Stimulated activated CD4-positive, alpha-beta T cell treated with anti-CD3 and anti-CD28 coated beads, Interleukin-1b, Interleukin-23, amount 100 ng/mL, for 48 hours (primary cell): Measurements from ENCODE around the gene VWA5A.
"Not testable (repeated sequence)": the region's sequence is repeated elsewhere in the genome, so short reads cannot be mapped to it uniquely, and the experiment has no call there.

Source experiments
- DNase-seq: peaks from one replicate; pipeline ENCODE4 v3.0.0-alpha.2; 2020

Gene VWA5A

DNA sequence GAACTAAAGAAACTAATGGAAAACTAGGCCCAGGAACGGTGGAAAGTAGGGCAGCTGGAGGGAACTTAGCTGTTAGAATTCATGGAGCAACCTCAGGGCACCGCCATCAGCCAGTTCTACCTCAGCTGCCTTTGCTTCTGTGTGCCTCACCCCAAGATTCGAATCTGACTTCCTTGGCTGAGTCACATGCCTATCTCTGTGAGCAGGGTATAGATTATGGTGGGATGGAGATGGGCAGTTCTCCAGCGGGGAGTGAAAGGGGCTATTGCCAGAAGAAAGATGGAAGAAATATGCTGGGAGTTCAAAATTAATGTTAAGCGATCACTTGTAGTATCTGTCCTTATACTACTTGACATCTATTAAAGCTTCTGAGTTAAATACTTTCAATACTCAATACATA, 18.9 kb upstream of the VWA5A start:
- DNase-seq: no peak

DNA sequence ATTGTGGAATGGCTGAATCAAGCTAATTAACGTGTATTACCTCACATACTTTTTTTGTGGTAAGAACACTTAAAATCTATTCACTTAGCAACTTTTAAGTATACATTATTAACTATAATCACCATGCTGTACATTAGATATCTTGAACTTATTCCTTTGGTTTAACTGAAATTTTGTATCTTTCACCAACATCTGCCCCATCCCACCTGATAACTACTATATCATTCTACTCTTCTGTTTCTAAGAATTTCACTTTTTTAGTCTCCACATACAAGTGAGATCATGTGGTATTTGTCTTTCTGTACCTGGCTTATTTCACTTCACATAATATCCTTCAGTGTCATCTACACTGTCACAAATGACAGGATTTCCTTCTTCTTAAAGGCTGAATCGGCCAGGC, 17.1 kb upstream of the VWA5A start:
- no peak for DNase-seq

DNA sequence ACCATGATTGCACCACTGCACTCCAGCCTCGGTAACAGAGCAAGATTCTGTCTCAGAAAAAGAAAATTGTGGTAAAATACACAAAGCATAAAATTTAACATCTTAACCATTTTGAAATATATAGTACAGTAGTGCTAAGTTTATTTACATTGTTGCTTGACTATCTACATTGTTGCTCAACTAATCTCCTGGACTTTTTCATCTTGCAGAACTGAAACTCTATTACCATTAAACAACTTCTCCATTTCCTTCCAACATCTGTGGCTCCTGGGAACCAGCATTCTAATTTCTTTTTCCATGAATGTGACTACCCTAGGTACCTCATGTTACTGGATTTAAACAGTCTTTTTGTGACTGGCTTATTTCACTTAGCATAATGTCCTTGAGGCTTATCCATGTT, 13.5 kb upstream of the VWA5A start:
- DNase-seq: no peak

DNA sequence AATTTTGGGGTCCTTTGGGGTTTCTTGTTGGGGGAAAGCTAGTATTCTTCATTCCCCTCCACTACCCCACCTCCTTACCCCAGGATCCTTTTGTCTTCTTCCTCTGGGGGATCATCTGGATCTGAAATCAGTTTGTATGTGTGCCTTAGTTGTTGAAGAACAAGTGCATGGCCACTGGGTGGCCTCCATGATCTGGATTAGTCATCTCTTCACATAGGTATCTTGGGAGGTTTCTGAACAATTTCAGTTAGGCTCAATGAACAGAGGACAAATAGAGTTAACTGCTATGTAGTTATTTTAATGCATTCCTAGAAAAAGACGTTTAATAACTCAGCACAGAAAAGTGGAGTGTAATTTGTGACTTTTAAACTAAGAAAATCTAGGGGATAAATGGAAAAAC, 7.1 kb upstream of the VWA5A start:
- DNase-seq: no peak

DNA sequence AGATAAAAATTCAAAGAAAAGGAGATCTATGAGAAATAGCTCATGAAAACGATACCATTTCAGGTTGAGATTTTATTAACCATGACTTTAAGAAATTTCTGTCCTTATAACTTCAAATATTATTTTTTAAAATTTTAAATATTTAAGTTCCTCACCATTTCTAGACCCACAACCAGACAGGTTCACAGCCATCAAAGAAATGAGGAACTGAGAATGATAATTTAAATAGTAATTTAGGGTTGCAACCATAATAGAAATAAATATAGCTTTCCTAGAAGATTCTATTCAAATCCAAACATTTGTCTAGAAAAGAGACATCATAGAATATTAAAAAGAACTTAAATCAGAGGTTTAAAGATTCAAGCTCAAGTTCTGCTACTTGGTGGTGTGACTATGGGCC, 5.9 kb upstream of the VWA5A start:
- DNase-seq: no peak

DNA sequence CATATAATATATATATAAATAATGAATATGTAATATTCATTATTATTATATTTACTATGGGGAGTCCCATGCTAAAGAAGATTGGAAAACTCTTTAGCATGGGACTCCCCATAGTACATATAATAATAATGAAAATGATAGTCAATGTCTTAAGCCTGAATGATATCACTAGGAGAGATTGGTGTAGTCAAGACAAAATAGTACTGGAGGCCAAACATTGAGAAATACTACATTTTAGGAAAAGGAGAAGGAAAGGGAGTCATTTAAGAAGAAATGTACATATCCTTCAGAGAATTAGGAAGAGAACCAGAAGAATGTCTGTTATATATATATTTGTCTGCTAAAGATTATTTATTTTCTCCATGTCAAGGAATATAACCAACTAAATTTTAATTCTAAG, 5.0 kb upstream of the VWA5A start:
- DNase-seq: no peak

DNA sequence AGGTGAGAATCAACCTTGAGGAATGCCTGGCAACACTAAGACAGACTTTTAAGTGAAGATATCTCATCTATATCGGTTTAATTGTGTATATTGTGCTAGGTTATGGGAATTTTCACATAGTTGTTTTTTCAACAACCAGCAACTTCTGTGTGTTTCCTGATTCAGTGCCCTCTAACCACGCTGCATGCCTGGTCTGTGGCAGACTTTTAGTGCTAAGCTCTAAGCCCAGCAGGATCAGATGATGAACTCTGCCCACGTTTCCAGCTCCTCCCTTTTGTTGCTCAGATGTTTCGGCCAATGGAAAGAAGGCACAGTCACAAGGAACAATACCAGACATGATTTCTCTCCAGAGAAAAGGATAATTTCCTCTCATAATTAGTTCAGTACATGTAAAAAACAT, 1.4 kb upstream of the VWA5A start:
- DNase-seq: no peak

DNA sequence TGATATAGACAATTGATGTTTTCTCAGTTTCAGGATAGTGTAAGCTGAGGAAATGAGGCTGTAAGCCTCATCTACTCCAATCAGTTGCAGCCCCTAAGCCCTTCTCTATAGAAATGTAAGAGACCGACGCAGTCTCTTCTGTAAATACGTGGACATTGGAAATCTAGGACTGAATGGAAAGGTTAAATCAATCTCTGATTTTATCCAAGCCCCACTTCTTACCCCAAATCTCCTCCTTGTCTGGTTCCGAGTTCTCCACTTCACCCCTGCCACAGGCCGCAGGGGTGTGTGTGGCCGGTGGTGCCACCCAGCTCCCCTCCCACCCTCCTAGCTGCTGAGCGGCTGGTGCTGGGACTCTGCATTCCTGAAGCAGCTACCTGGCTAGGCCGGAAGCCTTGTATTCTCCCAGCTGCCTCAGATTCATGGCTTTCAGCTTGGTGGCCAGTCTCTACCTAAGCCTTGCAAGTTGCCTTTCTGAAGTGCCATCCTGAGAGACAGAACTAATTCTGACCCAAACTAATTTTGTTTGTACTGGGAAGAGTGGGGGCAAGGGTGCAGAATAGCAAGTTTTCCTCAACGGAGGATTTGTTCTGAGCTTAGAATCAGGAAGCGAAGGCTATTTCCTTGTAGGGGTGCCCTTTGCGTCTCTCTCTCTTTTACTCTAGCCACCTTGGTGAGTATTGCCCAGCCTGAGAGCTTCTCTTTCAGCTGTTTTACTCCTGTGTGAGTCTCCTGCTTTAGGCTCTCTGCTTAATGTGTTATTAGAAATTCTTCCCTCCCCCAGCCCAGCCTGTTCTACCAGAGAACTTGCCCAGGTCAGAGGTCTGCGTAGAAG, 749 bp downstream of the VWA5A start:
- no peak for DNase-seq

GRCh38 chr11:124119103-124119502, 3.9 kb downstream of the VWA5A start:
- no peak for DNase-seq

- DNase-seq: no peak
Observed at GRCh38 chr11:124120891-124121290, 5.6 kb downstream of the VWA5A start.

GRCh38 chr11:124122123-124122522, 6.9 kb downstream of the VWA5A start:
- no peak for DNase-seq

DNA sequence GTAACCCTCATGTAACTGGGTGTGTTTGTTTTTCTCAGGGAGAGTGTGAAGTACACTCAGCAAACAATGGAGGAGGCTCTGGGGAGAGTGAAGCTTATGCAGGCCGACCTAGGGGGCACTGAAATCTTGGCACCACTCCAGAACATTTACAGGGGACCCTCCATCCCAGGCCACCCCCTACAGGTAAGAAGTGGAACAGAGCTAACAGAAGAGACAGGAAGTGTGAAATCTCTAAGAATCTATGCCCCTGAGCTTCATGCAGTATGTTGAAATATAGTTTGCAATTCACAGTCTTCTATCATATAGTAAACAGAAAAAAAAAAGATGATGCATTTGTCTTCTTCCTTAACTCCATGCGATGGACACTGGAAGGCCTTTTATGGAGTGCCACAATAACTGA, 8.4 kb downstream of the VWA5A start:
- no peak for DNase-seq

DNA sequence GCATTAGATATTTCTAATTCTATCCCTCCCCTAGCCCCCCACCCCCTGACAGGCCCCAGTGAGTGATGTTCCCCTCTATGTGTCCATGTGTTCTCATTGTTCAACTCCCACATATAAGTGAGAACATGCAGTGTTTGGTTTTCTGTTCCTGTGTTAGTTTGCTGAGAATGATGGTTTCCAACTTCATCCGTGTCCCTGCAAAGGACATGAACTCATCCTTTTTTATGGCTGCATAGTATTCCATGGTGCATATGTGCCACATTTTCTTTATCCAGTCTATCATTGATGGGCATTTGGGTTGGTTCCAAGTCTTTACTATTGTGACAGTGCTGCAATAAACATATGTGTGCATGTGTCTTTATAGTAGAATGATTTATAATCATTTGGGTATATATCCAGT, 11.9 kb downstream of the VWA5A start:
- DNase-seq: not testable (repeated sequence)

GRCh38 chr11:124143034-124143433, 27.8 kb downstream of the VWA5A start:
- DNase-seq: no peak

DNA sequence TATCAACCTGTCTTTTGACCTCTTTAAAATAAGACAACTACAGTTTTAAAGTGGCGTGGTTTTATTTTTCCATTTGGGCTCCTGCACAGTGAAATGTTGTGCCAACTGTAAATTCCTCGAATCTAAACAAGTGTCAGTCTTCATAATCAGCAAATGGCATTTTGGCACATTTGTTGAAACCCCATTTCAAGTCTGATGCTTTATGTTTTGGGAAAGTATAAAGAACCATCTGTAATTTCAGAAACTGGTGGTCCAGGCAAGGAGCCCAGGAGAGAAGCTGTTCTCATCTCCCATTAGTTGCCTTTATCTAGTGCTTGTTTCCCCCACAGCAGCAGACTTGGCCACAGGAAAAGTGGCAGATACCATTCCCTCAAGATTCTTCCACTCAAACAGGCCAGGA, 32.7 kb downstream of the VWA5A start:
- DNase-seq: no peak

GRCh38 chr11:124150684-124151083, 35.4 kb downstream of the VWA5A start:
- DNase-seq: no peak

DNA sequence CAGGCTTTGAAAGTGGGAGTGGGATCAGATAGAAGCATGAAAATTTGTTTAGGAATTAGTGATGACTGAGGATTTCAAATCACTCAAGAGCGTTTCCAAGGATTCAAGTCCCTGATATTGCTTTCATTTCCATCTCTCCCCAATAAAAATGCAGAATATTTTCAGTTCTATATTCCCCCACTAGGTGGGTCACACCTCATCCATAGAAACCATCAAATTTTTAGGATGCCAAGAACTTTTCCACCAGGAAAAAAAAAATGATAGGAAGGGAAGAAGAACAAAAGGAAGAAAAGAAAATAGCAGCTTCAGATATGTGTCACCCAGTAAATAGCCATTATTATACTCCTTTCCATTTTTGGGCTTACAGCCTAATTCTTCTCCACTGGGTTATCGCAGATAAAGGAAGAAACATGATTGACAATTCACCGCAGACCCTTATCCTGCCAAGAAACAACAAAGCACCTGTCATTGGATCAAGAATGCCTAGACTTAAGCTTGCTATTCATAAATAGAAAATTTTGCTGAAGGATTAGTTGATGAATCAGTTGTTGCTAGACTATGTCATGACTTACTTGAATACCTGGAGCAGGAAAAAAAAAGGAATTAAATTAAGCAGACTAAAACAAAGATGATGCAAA, 37.6 kb downstream of the VWA5A start:
- no peak for DNase-seq

GRCh38 chr11:124153821-124154220, 38.6 kb downstream of the VWA5A start:
- no peak for DNase-seq

DNA sequence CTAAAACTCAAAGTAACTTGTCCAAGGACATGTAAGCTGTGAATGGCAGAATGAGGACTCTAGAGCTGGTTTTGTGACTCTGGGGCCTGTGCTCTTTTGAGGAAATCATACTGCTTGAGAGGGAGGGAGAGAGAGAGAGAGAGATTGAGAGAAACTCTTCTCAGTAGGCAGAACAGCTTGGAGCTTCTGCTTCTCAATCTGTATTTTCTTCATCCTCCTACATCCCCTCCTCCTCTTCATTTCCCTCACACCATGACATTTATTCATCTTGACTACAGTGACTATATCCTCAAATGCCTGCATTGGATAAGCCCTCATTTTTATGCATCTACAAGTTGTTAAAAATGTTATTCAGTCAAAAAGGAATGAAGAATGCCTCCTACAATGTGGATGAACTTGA, 44.2 kb downstream of the VWA5A start:
- DNase-seq: no peak

GRCh38 chr11:124160986-124161385, 45.7 kb downstream of the VWA5A start:
- no peak for DNase-seq

GRCh38 chr11:124167826-124168231, 52.6 kb downstream of the VWA5A start:
- DNase-seq: no peak

DNA sequence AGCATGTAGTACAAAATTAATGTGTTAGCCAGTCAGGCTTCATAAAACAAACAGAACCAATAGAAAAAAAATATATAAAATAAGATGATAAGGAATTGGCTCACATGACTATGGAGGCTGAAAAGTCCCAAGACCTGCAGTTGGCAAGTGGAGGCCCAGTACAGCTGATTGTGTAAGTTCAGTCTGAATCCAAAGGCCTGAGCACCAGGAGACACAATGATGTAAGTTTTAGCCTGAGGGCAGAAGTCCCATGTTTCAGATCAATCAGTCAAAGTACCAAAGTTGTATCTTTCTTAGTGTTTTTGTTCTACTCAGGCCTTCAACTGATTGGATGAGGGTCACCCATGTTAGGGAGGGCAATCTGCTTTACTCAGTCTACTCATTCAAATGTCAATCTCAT, 53.5 kb downstream of the VWA5A start:
- no peak for DNase-seq

- not testable (repeated sequence) for DNase-seq
Observed at GRCh38 chr11:124170315-124170714, 55.1 kb downstream of the VWA5A start.

DNA sequence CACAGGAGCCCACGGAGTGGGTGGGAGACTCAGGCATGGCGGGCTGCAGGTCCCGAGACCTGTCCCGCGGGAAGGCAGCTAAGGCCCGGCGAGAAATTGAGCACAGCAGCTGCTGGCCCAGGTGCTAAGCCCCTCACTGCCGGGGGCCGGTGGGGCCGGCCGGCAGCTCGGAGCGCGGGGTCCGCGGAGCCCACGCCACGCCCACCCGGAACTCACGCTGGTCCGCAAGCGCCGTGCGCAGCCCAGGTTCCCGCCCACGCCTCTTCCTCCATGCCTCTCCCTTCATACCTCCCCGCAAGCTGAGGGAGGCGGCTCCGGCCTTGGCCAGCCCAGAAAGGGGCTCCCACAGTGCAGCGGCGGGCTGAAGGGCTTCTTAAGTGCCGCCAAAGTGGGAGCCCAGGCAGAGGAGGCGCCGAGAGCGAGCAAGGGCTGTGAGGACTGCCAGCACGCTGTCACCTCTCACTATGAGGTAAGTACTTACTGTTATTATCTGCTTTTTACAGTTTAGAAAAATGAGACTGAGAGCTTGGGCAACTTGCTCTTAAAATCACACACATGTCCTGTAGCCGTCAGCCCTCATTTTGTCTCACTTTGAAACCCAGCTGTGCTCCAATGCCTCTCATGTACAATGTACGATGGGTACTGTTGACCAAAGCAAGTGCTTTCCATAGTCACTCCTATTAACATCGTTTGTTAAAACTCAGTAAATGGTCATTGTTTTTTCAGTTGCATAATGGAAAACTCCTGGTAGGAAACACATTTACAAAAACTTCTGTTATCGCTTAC, 55.7 kb downstream of the VWA5A start:
- DNase-seq: no peak
